K562 (cell line): ENCODE results near the gene HNRNPA3. TPM values are rescaled to one million over a fixed set of nuclear protein-coding genes. Genes with fewer than 3 reads are reported as not detected.

Experiments used
- CREB1 ChIP-seq, 2 experiments: sonication (generic) in 1 of 2; formaldehyde crosslinking in 1 of 2; IDR thresholded peaks; 2 replicates each; pipeline versions ENCODE4 v1.6.1 to v1.8.0; 2012 to 2022; ENCODE audit warnings: inconsistent platforms in 1 of 2, mild to moderate bottlenecking in 1 of 2, missing genetic modification reagents in 1 of 2, moderate library complexity in 1 of 2
- CREB5 ChIP-seq: fragments of 250-450 bp; sonication (Bioruptor Pico); IDR thresholded peaks from 2 replicates; pipeline ENCODE4 v1.5.0; 2020; ENCODE audit warnings: mild to moderate bottlenecking
- GABPB2 ChIP-seq: fragments of 250-450 bp; sonication (Bioruptor Pico); conservative IDR thresholded peaks from 2 replicates; pipeline ENCODE4 v1.5.1; 2021; ENCODE audit warnings: mild to moderate bottlenecking
- HLTF ChIP-seq: fragments of 450-650 bp; IDR thresholded peaks from 2 replicates; pipeline ENCODE4 v1.6.1; 2016
- MYBL2 ChIP-seq, 2 experiments: fragments of 450-650 bp in 1 of 2; sonication (generic) in 1 of 2; formaldehyde crosslinking in 1 of 2; IDR thresholded peaks; 2 replicates each; pipeline versions ENCODE4 v1.6.1 to v1.8.1; 2017 to 2022; ENCODE audit warnings: borderline replicate concordance in 1 of 2, inconsistent platforms in 1 of 2, low read depth in 1 of 2, mild to moderate bottlenecking in 1 of 2, missing genetic modification reagents in 1 of 2, moderate library complexity in 1 of 2
- NFRKB ChIP-seq: fragments of 450-650 bp; IDR thresholded peaks from 2 replicates; pipeline ENCODE4 v1.6.1; 2016; ENCODE audit warnings: low read depth
- TEAD4 ChIP-seq, 2 experiments: sonication (generic) in 1 of 2; formaldehyde crosslinking in 1 of 2; IDR thresholded peaks; 2 replicates each; pipeline versions ENCODE4 v1.6.1 to v1.8.0; 2012 to 2022; ENCODE audit warnings: borderline replicate concordance in 1 of 2, inconsistent platforms in 1 of 2, low read length in 1 of 2, mild to moderate bottlenecking in 1 of 2, missing genetic modification reagents in 1 of 2
- U2AF2 ChIP-seq: fragments of 200-400 bp; formaldehyde crosslinking; optimal IDR thresholded peaks from 2 replicates; pipeline ENCODE3; 2017; ENCODE audit warnings: low read depth, mild to moderate bottlenecking, low read length
- ZBTB11 ChIP-seq, 3 experiments: fragments of 200-800 bp in 1 of 3; fragments of 250-450 bp in 1 of 3; fragments of 450-650 bp in 1 of 3; sonication (Bioruptor Pico) in 1 of 3; sonication (Bioruptor generic) in 1 of 3; formaldehyde crosslinking in 1 of 3; IDR thresholded peaks; 2 replicates each; pipeline versions ENCODE4 v1.6.1 to v1.8.0; 2016 to 2022; ENCODE audit warnings: mild to moderate bottlenecking in 2 of 3, missing genetic modification characterization in 2 of 3, missing compliant biosample characterization in 1 of 3, moderate library complexity in 1 of 3
- polyA plus RNA-seq, 8 experiments: library from polyadenylated mRNA; depleted of rRNA in 4 of 8; stranded (reverse) in 5 of 8; unstranded in 3 of 8; fragments of >200 nt; fragmentation: Nextera tagmentation in 2 of 8; fragmentation: Illumina TruSeq in 1 of 8; extraction: Ambion mirVana in 2 of 8; extraction: Trizol in 1 of 8; gene quantifications; 2 replicates each; pipeline versions ENCODE4 v1.2.1 to v1.2.3, GENCODE V29; 2011 to 2014; ENCODE audit warnings: inconsistent platforms in 1 of 8, missing spikeins in 1 of 8
- total RNA-seq, 7 experiments: library from RNA; depleted of rRNA in 6 of 7; stranded (reverse); fragments of >200 nt in 6 of 7; fragmentation: Illumina TruSeq in 2 of 7; extraction: Trizol in 2 of 7; gene quantifications; 2 replicates each; pipeline versions ENCODE4 v1.2.1 to v1.2.3, GENCODE V29; 2011 to 2021; ENCODE audit warnings: low replicate concordance in 1 of 7
- TF ChIP-seq, protein P1 (sequence below): fragments of 250-450 bp; sonication (Bioruptor Pico); IDR thresholded peaks from 2 replicates; pipeline ENCODE4 v1.9.0; 2021; ENCODE audit warnings: mild to moderate bottlenecking, inconsistent platforms
- TF ChIP-seq, protein P2 (sequence below), 2 experiments: fragments of 450-650 bp in 1 of 2; sonication (generic) in 1 of 2; formaldehyde crosslinking in 1 of 2; IDR thresholded peaks in 1 of 2; conservative IDR thresholded peaks in 1 of 2; 2 replicates each; pipeline versions ENCODE4 v1.6.1 to v1.8.1; 2016 to 2023; ENCODE audit warnings: mild to moderate bottlenecking in 2 of 2, moderate library complexity in 2 of 2, inconsistent platforms in 1 of 2, missing genetic modification reagents in 1 of 2

Gene HNRNPA3
- total and polyA plus RNA-seq, 9 of the 15 experiments (the other 6 are each of a cell fraction or from before 2014, with no cell fraction given): 72.8 to 428 (median 192) TPM

GRCh38 chr2:177212891-177213856, 580 bp downstream of the HNRNPA3 start (continued):
- TF ChIP-seq, protein P1, sequence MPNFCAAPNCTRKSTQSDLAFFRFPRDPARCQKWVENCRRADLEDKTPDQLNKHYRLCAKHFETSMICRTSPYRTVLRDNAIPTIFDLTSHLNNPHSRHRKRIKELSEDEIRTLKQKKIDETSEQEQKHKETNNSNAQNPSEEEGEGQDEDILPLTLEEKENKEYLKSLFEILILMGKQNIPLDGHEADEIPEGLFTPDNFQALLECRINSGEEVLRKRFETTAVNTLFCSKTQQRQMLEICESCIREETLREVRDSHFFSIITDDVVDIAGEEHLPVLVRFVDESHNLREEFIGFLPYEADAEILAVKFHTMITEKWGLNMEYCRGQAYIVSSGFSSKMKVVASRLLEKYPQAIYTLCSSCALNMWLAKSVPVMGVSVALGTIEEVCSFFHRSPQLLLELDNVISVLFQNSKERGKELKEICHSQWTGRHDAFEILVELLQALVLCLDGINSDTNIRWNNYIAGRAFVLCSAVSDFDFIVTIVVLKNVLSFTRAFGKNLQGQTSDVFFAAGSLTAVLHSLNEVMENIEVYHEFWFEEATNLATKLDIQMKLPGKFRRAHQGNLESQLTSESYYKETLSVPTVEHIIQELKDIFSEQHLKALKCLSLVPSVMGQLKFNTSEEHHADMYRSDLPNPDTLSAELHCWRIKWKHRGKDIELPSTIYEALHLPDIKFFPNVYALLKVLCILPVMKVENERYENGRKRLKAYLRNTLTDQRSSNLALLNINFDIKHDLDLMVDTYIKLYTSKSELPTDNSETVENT: no peak
- TF ChIP-seq ZBTB11 (CRISPR knock-in tag; IDR thresholded peaks at IDR 0.05): peak in 1 of 3 experiments; percentile 51; a peak in 2 of 6 replicates
- peak; percentile 42 for TF ChIP-seq CREB1 (IDR thresholded peaks at IDR 0.05)
- no peak for TF ChIP-seq CREB1 (CRISPR knock-in tag; IDR thresholded peaks at IDR 0.05)
- TF ChIP-seq GABPB2 (CRISPR knock-in tag): 0 out of 2 replicates have a peak, but pooled peaks have one; percentile 57
- TF ChIP-seq, protein P2, sequence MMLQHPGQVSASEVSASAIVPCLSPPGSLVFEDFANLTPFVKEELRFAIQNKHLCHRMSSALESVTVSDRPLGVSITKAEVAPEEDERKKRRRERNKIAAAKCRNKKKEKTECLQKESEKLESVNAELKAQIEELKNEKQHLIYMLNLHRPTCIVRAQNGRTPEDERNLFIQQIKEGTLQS (IDR thresholded peaks at IDR 0.05): 0 out of 2 replicates have a peak, but pooled peaks have one; percentile 6
- TF ChIP-seq, protein P2 (CRISPR knock-in tag; conservative IDR thresholded peaks at IDR 0.05): no peak
- peak; percentile 49 for TF ChIP-seq MYBL2 (IDR thresholded peaks at IDR 0.05; ENCODE audit: low read depth)
- no peak for TF ChIP-seq MYBL2 (CRISPR knock-in tag; IDR thresholded peaks at IDR 0.05; ENCODE audit: borderline replicate concordance)
- TF ChIP-seq NFRKB: peak; percentile 97
- peak; percentile 70; the same call in 1 of the 2 replicates for TF ChIP-seq TEAD4 (IDR thresholded peaks at IDR 0.05; ENCODE audit: low read length)
- TF ChIP-seq TEAD4 (CRISPR knock-in tag; IDR thresholded peaks at IDR 0.05; ENCODE audit: borderline replicate concordance): no peak
- TF ChIP-seq HLTF: peak; percentile 76; the same call in 1 of the 2 replicates
- no peak for TF ChIP-seq CREB5 (CRISPR knock-in tag)
- TF ChIP-seq U2AF2: no peak
